ENCODE results near the gene KIN.

DNA sequence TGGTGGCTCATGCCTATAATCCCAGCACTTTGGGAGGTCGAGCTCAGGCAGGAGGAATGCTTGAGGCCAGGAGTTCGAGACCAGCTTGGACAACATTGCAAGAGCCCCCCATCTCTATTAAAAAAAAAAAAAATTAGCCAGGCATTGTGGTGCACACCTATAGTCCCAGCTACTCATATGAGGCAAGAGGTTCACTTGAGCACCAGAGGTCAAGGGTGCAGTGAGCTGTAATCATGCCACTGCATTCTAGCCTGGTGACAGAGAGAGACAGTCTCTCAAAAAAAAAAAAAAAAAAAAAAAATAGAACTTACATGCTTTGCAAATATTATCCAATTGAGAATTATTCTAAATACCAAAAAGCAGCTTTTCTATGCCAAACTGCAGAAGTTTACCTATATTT is 11.0 kb downstream of the KIN start:
- no peak for TF ChIP-seq EP300 (IDR thresholded peaks at IDR 0.05)
- TF ChIP-seq, protein P1, sequence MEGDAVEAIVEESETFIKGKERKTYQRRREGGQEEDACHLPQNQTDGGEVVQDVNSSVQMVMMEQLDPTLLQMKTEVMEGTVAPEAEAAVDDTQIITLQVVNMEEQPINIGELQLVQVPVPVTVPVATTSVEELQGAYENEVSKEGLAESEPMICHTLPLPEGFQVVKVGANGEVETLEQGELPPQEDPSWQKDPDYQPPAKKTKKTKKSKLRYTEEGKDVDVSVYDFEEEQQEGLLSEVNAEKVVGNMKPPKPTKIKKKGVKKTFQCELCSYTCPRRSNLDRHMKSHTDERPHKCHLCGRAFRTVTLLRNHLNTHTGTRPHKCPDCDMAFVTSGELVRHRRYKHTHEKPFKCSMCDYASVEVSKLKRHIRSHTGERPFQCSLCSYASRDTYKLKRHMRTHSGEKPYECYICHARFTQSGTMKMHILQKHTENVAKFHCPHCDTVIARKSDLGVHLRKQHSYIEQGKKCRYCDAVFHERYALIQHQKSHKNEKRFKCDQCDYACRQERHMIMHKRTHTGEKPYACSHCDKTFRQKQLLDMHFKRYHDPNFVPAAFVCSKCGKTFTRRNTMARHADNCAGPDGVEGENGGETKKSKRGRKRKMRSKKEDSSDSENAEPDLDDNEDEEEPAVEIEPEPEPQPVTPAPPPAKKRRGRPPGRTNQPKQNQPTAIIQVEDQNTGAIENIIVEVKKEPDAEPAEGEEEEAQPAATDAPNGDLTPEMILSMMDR (IDR thresholded peaks at IDR 0.05) = no peak
- TF ChIP-seq POLR2A (IDR thresholded peaks at IDR 0.05) = no peak
